K562 (cell line): ENCODE measurements around the gene SH3BP2. TPM values are rescaled to one million over a fixed set of nuclear protein-coding genes. Genes with fewer than 3 reads are reported as not detected.

Experiments used
- ATAC-seq: fragments of 200-7000 bp; cut with Tn5 transposase; 3 replicates; pipeline ENCODE4 v1.9.1; 2020; ENCODE audit warnings: moderate library complexity
- BruUV-seq: library from RNA; stranded (reverse); fragments of 400-500 nt; replicated peaks from 2 replicates; lab custom pipeline; 2021; lab: Mats Ljungman, UMichigan
- CTCF ChIA-PET: fragments of 300-600 bp; formaldehyde crosslinking; extraction: SDS; loops from one replicate; lab custom pipeline; 2021; ENCODE audit warnings: low intra/inter-chr PET ratio; lab: Yijun Ruan, JAX
- POLR2A ChIA-PET: fragments of 300-600, 350-650 bp; sonication (Branson Sonifier 250); formaldehyde crosslinking; extraction: SDS; loops from one replicate; lab custom pipeline; 2021; ENCODE audit warnings: antibody characterized with exemption, inconsistent platforms; lab: Yijun Ruan, JAX
- DNase-seq, 4 experiments: peaks; one replicate each; pipeline versions ENCODE4 v3.0.0 to v3.0.0-alpha.2; 2011 to 2018; ENCODE audit warnings: low spot score in 3 of 4, mixed read lengths in 3 of 4; ENCODE audit errors: extremely low read depth in 1 of 4
- FAIRE-seq: peaks from 2 replicates; lab custom pipeline; 2011; peaks lifted over from hg19 to GRCh38; lab: Jason Lieb, UNC
- H2AFZ ChIP-seq: 2 replicates; pipeline ENCODE4 v1.6.0; 2011; ENCODE audit warnings: low read depth, low read length, control low read depth, inconsistent platforms
- H3K27ac ChIP-seq: fragments of 200-600 bp; 3 replicates; pipeline ENCODE4 v1.8.0; 2011; ENCODE audit warnings: low read depth, mild to moderate bottlenecking, control low read depth, inconsistent platforms, low read length, moderate library complexity, mixed read lengths; ENCODE audit errors: extremely low read depth
- H3K27me3 ChIP-seq, 2 experiments: fragments of 300-600 bp in 1 of 2; 2 replicates in 1 of 2; 3 replicates in 1 of 2; pipeline versions ENCODE4 v1.6.0 to v1.8.0; 2011; ENCODE audit warnings: inconsistent platforms in 2 of 2, low read length in 2 of 2, mild to moderate bottlenecking in 1 of 2, mixed read lengths in 1 of 2, moderate library complexity in 1 of 2; ENCODE audit not compliant: control insufficient read depth in 2 of 2, insufficient read depth in 2 of 2
- H3K36me3 ChIP-seq: fragments of 300-600 bp; 3 replicates; pipeline ENCODE4 v1.8.0; 2011; ENCODE audit warnings: mild to moderate bottlenecking, low read length, inconsistent platforms; ENCODE audit not compliant: control insufficient read depth, insufficient read depth
- H3K4me1 ChIP-seq, 2 experiments: fragments of 200-600 bp in 1 of 2; replicated peaks in 1 of 2; 2 replicates in 1 of 2; 3 replicates in 1 of 2; pipeline versions ENCODE4 v1.5.1 to v1.8.0; 2011; ENCODE audit warnings: inconsistent platforms in 2 of 2, low read length in 2 of 2, mild to moderate bottlenecking in 1 of 2, mixed read lengths in 1 of 2, moderate library complexity in 1 of 2; ENCODE audit not compliant: control insufficient read depth in 2 of 2, insufficient read depth in 2 of 2
- H3K4me2 ChIP-seq: 2 replicates; pipeline ENCODE4 v1.6.1; 2011; ENCODE audit warnings: low read length, control low read depth, inconsistent platforms, mixed read lengths; ENCODE audit not compliant: insufficient read depth
- H3K4me3 ChIP-seq: fragments of 200-600 bp; sonication (generic), shearing (Covaris generic); 2 replicates; pipeline ENCODE4 v1.5.1; 2016; ENCODE audit warnings: control low read depth, inconsistent platforms
- H3K79me2 ChIP-seq: fragments of 200-600 bp; 3 replicates; pipeline ENCODE4 v1.8.0; 2011; ENCODE audit warnings: low read length, inconsistent platforms; ENCODE audit not compliant: control insufficient read depth, insufficient read depth
- H3K9ac ChIP-seq, 2 experiments: 2 replicates each; pipeline versions ENCODE4 v1.6.0 to v1.6.1; 2011; ENCODE audit warnings: low read depth in 2 of 2, low read length in 2 of 2, control low read depth in 1 of 2, inconsistent platforms in 1 of 2, mild to moderate bottlenecking in 1 of 2, mixed read lengths in 1 of 2; ENCODE audit not compliant: insufficient read depth in 1 of 2
- H3K9me1 ChIP-seq: one replicate; pipeline ENCODE4 v1.6.0; 2011; ENCODE audit warnings: inconsistent platforms, mild to moderate bottlenecking, low read length, moderate library complexity; ENCODE audit not compliant: control insufficient read depth, insufficient read depth
- H3K9me3 ChIP-seq: replicated peaks from 2 replicates; pipeline ENCODE4 v1.5.1; 2011; ENCODE audit warnings: low read depth, low read length, inconsistent platforms; ENCODE audit not compliant: control insufficient read depth, insufficient read depth
- H4K20me1 ChIP-seq: replicated peaks from 2 replicates; pipeline ENCODE4 v1.6.1; 2011; ENCODE audit warnings: low read length, inconsistent platforms, mixed read lengths; ENCODE audit not compliant: control insufficient read depth, insufficient read depth
- ARID1B ChIP-seq: fragments of 450-650 bp; IDR thresholded peaks from 2 replicates; pipeline ENCODE4 v1.6.1; 2016; ENCODE audit warnings: antibody characterized with exemption, mild to moderate bottlenecking, inconsistent platforms
- BCOR ChIP-seq: fragments of 450-650 bp; IDR thresholded peaks from 2 replicates; pipeline ENCODE4 v1.6.1; 2016
- EGR1 ChIP-seq: fragments of 450-650 bp; conservative IDR thresholded peaks from 2 replicates; pipeline ENCODE4 v1.6.1; 2017; ENCODE audit warnings: mild to moderate bottlenecking
- MAX ChIP-seq: sonication (generic); formaldehyde crosslinking; IDR thresholded peaks from 2 replicates; pipeline ENCODE4 v1.9.0; 2022; ENCODE audit warnings: mild to moderate bottlenecking, missing genetic modification reagents
- MED1 ChIP-seq: sonication (generic); formaldehyde crosslinking; IDR thresholded peaks from 2 replicates; pipeline ENCODE4 v1.8.1; 2023; ENCODE audit warnings: missing genetic modification reagents, borderline replicate concordance
- NCOR1 ChIP-seq: fragments of 450-650 bp; IDR thresholded peaks from 2 replicates; pipeline ENCODE4 v1.6.1; 2016; ENCODE audit warnings: mild to moderate bottlenecking, moderate library complexity
- POLR2G ChIP-seq: fragments of 200-400 bp; formaldehyde crosslinking; IDR thresholded peaks from 2 replicates; pipeline ENCODE4 v1.6.1; 2017; ENCODE audit warnings: low read depth, mild to moderate bottlenecking, antibody characterized with exemption, low read length, moderate library complexity
- PRMT5 ChIP-seq: sonication (generic); formaldehyde crosslinking; IDR thresholded peaks from 2 replicates; pipeline ENCODE4 v1.5.0; 2020; ENCODE audit warnings: missing genetic modification reagents
- RBFOX2 ChIP-seq: fragments of 200-400 bp; formaldehyde crosslinking; IDR thresholded peaks from 2 replicates; pipeline ENCODE4 v1.6.1; 2017; ENCODE audit warnings: low read depth, mild to moderate bottlenecking, low read length, moderate library complexity
- SETDB1 ChIP-seq: IDR thresholded peaks from one replicate; pipeline ENCODE4 v1.6.1; 2012; ENCODE audit warnings: low read length, control low read depth, inconsistent platforms
- ZBTB17 ChIP-seq: fragments of 450-650 bp; formaldehyde crosslinking; IDR thresholded peaks from 2 replicates; pipeline ENCODE4 v1.4.0; 2020; ENCODE audit warnings: mild to moderate bottlenecking
- ZNF449 ChIP-seq: fragments of 250-450 bp; sonication (Bioruptor Pico); IDR thresholded peaks from 2 replicates; pipeline ENCODE4 v1.8.0; 2022; ENCODE audit warnings: moderate library complexity, mild to moderate bottlenecking, inconsistent platforms
- WGBS: fragments of 100-300 bp; shearing (Covaris generic); methylation state at CpG from one replicate; pipeline ENCODE4 v1.1.6; 2016; ENCODE audit warnings: low coverage, mixed read lengths; ENCODE audit not compliant: insufficient coverage; ENCODE audit errors: missing lambda C conversion rate; 5-methylcytosine and 5-hydroxymethylcytosine counted together
- in situ Hi-C: fragments of 300-500 bp; cut with MboI; formaldehyde crosslinking; loops from 4 replicates; pipeline ENCODE4 v1.15.0; 2018; ENCODE audit warnings: inconsistent platforms, mixed read lengths
- intact Hi-C: fragments of 100-400 bp; cut with micrococcal nuclease; formaldehyde crosslinking; loops from 2 replicates; pipeline ENCODE4 v1.14.2; 2022
- polyA plus RNA-seq, 8 experiments: library from polyadenylated mRNA; depleted of rRNA in 4 of 8; stranded (reverse) in 5 of 8; unstranded in 3 of 8; fragments of >200 nt; fragmentation: Nextera tagmentation in 2 of 8; fragmentation: Illumina TruSeq in 1 of 8; extraction: Ambion mirVana in 2 of 8; extraction: Trizol in 1 of 8; gene quantifications; 2 replicates each; pipeline versions ENCODE4 v1.2.1 to v1.2.3, GENCODE V29; 2011 to 2014; ENCODE audit warnings: inconsistent platforms in 1 of 8, missing spikeins in 1 of 8
- total RNA-seq, 7 experiments: library from RNA; depleted of rRNA in 6 of 7; stranded (reverse); fragments of >200 nt in 6 of 7; fragmentation: Illumina TruSeq in 2 of 7; extraction: Trizol in 2 of 7; gene quantifications; 2 replicates each; pipeline versions ENCODE4 v1.2.1 to v1.2.3, GENCODE V29; 2011 to 2021; ENCODE audit warnings: low replicate concordance in 1 of 7

The SH3BP2 gene
- total and polyA plus RNA-seq, 9 of the 15 experiments (the other 6 are each of a cell fraction or from before 2014, with no cell fraction given) = 0.34 to 16.0 (median 5.1) TPM

- BruUV-seq = no TSS peak
- ATAC-seq = no peak
Observed at GRCh38 chr4:2795893-2796848, 3.3 kb downstream of the SH3BP2 start.

More at GRCh38 chr4:2795893-2796848, 3.3 kb downstream of the SH3BP2 start:
- H3K4me1 ChIP-seq = peaks cover 24 to 100% of the 10 kb centered on the region in 2 experiments
- H3K9ac ChIP-seq = peak overlapping the region in 1 of 2 experiments; percentile 50; a peak in 2 of 4 replicates
- in situ Hi-C loops = no loop called here
- no peaks in the 10 kb centered on the region; the same call in 1 of the 2 replicates for H4K20me1 ChIP-seq
- H3K36me3 ChIP-seq = no peaks in the 10 kb centered on the region
- H3K27ac ChIP-seq = no peak overlapping the region
- DNase-seq (no peak), FAIRE-seq (no peak)
- intact Hi-C loops = no loop called here
- TF ChIP-seq NCOR1 = no peak
- no peak for TF ChIP-seq ZNF449 (CRISPR knock-in tag)
- no peak for TF ChIP-seq SETDB1
- TF ChIP-seq POLR2G = peak; percentile 31; the same call in 1 of the 2 replicates
- 0 out of 2 replicates have a peak, but pooled peaks have one; percentile 43 for TF ChIP-seq RBFOX2
- TF ChIP-seq ARID1B = no peak
- no peak for TF ChIP-seq PRMT5 (CRISPR knock-in tag)
- no peak for TF ChIP-seq MAX (CRISPR knock-in tag)
- no peak for TF ChIP-seq MED1 (CRISPR knock-in tag)
- no peak for TF ChIP-seq EGR1
- TF ChIP-seq ZBTB17 (CRISPR knock-in tag) = no peak
- TF ChIP-seq BCOR = peak; percentile 70
- H2AFZ ChIP-seq = no peak overlapping the region
- no peaks in the 10 kb centered on the region for H3K9me1 ChIP-seq
- H3K9me3 ChIP-seq = no peaks in the 10 kb centered on the region
- no peaks in the 10 kb centered on the region; the same call in 2 of the 3 replicates for H3K79me2 ChIP-seq
- H3K27me3 ChIP-seq = no peaks in the 10 kb centered on the region
- WGBS = 70% methylated on average over 24 of the region's 27 CpGs
- CTCF ChIA-PET = no interaction called here
- no peak overlapping the region for H3K4me3 ChIP-seq
- POLR2A ChIA-PET = interaction anchor here (0.6 to 0.7 kb wide), 2 partner anchors 11 to 31 kb away, joined by 3 to 4 read pairs; no protein-coding TSS in a partner anchor
- no peak overlapping the region for H3K4me2 ChIP-seq
